Activated T-cell treated with anti-CD3 and anti-CD28 coated beads for 4 hours (primary cell): ENCODE measurements around the gene SLC22A17.

Source experiments
- DNase-seq: peaks from one replicate; pipeline ENCODE4 v3.0.0-alpha.2; 2020

Gene SLC22A17

GRCh38 chr14:23302290-23303225 is 50.1 kb downstream of the SLC22A17 start, which contains the start of gene PPP1R3E:
TSS of gene PPP1R3E (minus strand) at chr14:23302859. CDS start at chr14:23302576, 283 bp downstream.
- peak; percentile 84 for DNase-seq

GRCh38 chr14:23301969-23302289 is 50.8 kb downstream of the SLC22A17 start:
- no peak for DNase-seq

GRCh38 chr14:23301288-23301968 is 51.3 kb downstream of the SLC22A17 start:
- peak; percentile 91 for DNase-seq

GRCh38 chr14:23300687-23301223 is 51.9 kb downstream of the SLC22A17 start:
- no peak for DNase-seq

- DNase-seq: no peak
These were observed 52.6 kb downstream of the SLC22A17 start for GRCh38 chr14:23299986-23300686.

GRCh38 chr14:23299211-23299957 is 53.3 kb downstream of the SLC22A17 start:
- DNase-seq: no peak

- DNase-seq: no peak
These were observed 54.9 kb downstream of the SLC22A17 start for GRCh38 chr14:23297611-23298277.

- DNase-seq: no peak
These were observed 55.6 kb downstream of the SLC22A17 start for GRCh38 chr14:23297096-23297495.
